HepG2 (cell line): ENCODE measurements around the gene BUD23. TPM values are rescaled to one million over a fixed set of nuclear protein-coding genes. Genes with fewer than 3 reads are reported as not detected.
"Not testable (repeated sequence)": the region's sequence is repeated elsewhere in the genome, so short reads cannot be mapped to it uniquely, and the experiment has no call there.

ENCODE experiments used
- ATAC-seq: fragments of 200-7000 bp; cut with Tn5 transposase; 3 replicates; pipeline ENCODE4 v1.9.1; 2020; ENCODE audit warnings: mild to moderate bottlenecking, moderate library complexity
- BruUV-seq: library from RNA; stranded (reverse); fragments of 400-500 nt; replicated peaks from 2 replicates; lab custom pipeline; 2021; lab: Mats Ljungman, UMichigan
- CTCF ChIA-PET: fragments of 300-600 bp; formaldehyde crosslinking; extraction: SDS; loops from one replicate; lab custom pipeline; 2021; ENCODE audit warnings: low total read pairs, inconsistent platforms, low intra/inter-chr PET ratio; lab: Yijun Ruan, JAX
- POLR2A ChIA-PET: fragments of 350-600 bp; sonication (Branson Sonifier 250); formaldehyde crosslinking; loops from one replicate; lab custom pipeline; 2020; ENCODE audit warnings: antibody characterized with exemption, inconsistent platforms; lab: Yijun Ruan, JAX
- DNase-seq: peaks from one replicate; pipeline ENCODE4 v3.0.0-alpha.2; 2015; ENCODE audit warnings: low spot score
- FAIRE-seq: peaks from 3 replicates; lab custom pipeline; 2011; peaks lifted over from hg19 to GRCh38; lab: Jason Lieb, UNC
- H2AFZ ChIP-seq: one replicate; pipeline ENCODE4 v1.6.1; 2011; ENCODE audit warnings: low read length, inconsistent platforms
- H3K27ac ChIP-seq: fragments of 300-600 bp; 3 replicates; pipeline ENCODE4 v1.8.0; 2011; ENCODE audit warnings: mixed run types, mild to moderate bottlenecking, mixed read lengths, low read length, inconsistent platforms; ENCODE audit not compliant: insufficient read depth; ENCODE audit errors: extremely low read length
- H3K27me3 ChIP-seq, 2 experiments: fragments of 200-600 bp in 1 of 2; 2 replicates in 1 of 2; 3 replicates in 1 of 2; pipeline versions ENCODE4 v1.6.0 to v1.8.0; 2011; ENCODE audit warnings: low read length in 2 of 2, mild to moderate bottlenecking in 2 of 2, moderate library complexity in 2 of 2, inconsistent platforms in 1 of 2; ENCODE audit not compliant: insufficient read depth in 2 of 2, control insufficient read depth in 1 of 2
- H3K36me3 ChIP-seq, 2 experiments: fragments of 200-600 bp in 1 of 2; replicated peaks in 1 of 2; 2 replicates in 1 of 2; 3 replicates in 1 of 2; pipeline versions ENCODE4 v1.5.1 to v1.8.0; 2011; ENCODE audit warnings: low read length in 2 of 2, inconsistent platforms in 1 of 2; ENCODE audit not compliant: insufficient read depth in 2 of 2, control insufficient read depth in 1 of 2
- H3K4me1 ChIP-seq: 2 replicates; pipeline ENCODE4 v1.5.1; 2012; ENCODE audit warnings: low read length, inconsistent platforms; ENCODE audit not compliant: insufficient read depth
- H3K4me2 ChIP-seq: 2 replicates; pipeline ENCODE4 v1.6.0; 2011; ENCODE audit warnings: low read depth, low read length, inconsistent platforms
- H3K4me3 ChIP-seq, 3 experiments: fragments of 200-600 bp in 1 of 3; sonication (generic), shearing (Covaris generic) in 1 of 3; replicated peaks in 1 of 3; 2 replicates each; pipeline ENCODE4 v1.5.1; 2011 to 2016; ENCODE audit warnings: low read length in 3 of 3, inconsistent platforms in 2 of 3, low read depth in 2 of 3, mild to moderate bottlenecking in 2 of 3, control low read depth in 1 of 3, mixed read lengths in 1 of 3; ENCODE audit not compliant: insufficient read depth in 1 of 3
- H3K79me2 ChIP-seq: one replicate; pipeline ENCODE4 v1.6.1; 2011; ENCODE audit warnings: low read length, inconsistent platforms; ENCODE audit not compliant: insufficient read depth
- H3K9ac ChIP-seq: 2 replicates; pipeline ENCODE4 v1.6.0; 2011; ENCODE audit warnings: mild to moderate bottlenecking, low read depth, low read length, inconsistent platforms; ENCODE audit not compliant: insufficient read depth
- H3K9me3 ChIP-seq: 2 replicates; pipeline ENCODE4 v1.5.1; 2012; ENCODE audit warnings: mild to moderate bottlenecking, low read length
- H4K20me1 ChIP-seq: 2 replicates; pipeline ENCODE4 v1.6.0; 2011; ENCODE audit warnings: inconsistent platforms, mild to moderate bottlenecking, low read length, moderate library complexity; ENCODE audit not compliant: insufficient read depth
- CEBPG ChIP-seq: IDR thresholded peaks from 2 replicates; pipeline ENCODE4 v1.6.1; 2016
- FOSL2 ChIP-seq: sonication (generic); formaldehyde crosslinking; IDR thresholded peaks from 2 replicates; pipeline ENCODE4 v1.4.0; 2020; ENCODE audit warnings: missing genetic modification reagents
- GABPB1 ChIP-seq: IDR thresholded peaks from 2 replicates; pipeline ENCODE4 v1.6.1; 2016; ENCODE audit warnings: mild to moderate bottlenecking, missing genetic modification reagents, moderate library complexity, missing compliant biosample characterization
- HOMEZ ChIP-seq: IDR thresholded peaks from 2 replicates; pipeline ENCODE4 v1.6.1; 2016; ENCODE audit warnings: low read depth
- IRF1 ChIP-seq: sonication (generic); formaldehyde crosslinking; IDR thresholded peaks from 2 replicates; pipeline ENCODE4 v1.4.0; 2020; ENCODE audit warnings: low read depth, mild to moderate bottlenecking, missing genetic modification reagents
- KDM6A ChIP-seq: IDR thresholded peaks from 2 replicates; pipeline ENCODE4 v1.6.1; 2016; ENCODE audit warnings: low read depth
- MAFF ChIP-seq: IDR thresholded peaks from 2 replicates; pipeline ENCODE4 v1.6.1; 2011; ENCODE audit warnings: low read depth, low read length, improper control_type of control experiment
- MLLT10 ChIP-seq: sonication (generic); formaldehyde crosslinking; IDR thresholded peaks from 2 replicates; pipeline ENCODE4 v1.4.0; 2020; ENCODE audit warnings: missing genetic modification reagents
- SALL2 ChIP-seq: sonication (generic); formaldehyde crosslinking; IDR thresholded peaks from 2 replicates; pipeline ENCODE4 v1.8.1; 2023; ENCODE audit warnings: mild to moderate bottlenecking, missing genetic modification reagents, inconsistent platforms
- ZFP90 ChIP-seq: sonication (generic); formaldehyde crosslinking; IDR thresholded peaks from 2 replicates; pipeline ENCODE4 v1.8.0; 2022; ENCODE audit warnings: missing genetic modification reagents, mild to moderate bottlenecking, inconsistent platforms, borderline replicate concordance
- ZNF124 ChIP-seq: sonication (generic); formaldehyde crosslinking; IDR thresholded peaks from 2 replicates; pipeline ENCODE4 v1.4.0; 2020; ENCODE audit warnings: missing genetic modification reagents
- ZNF234 ChIP-seq: sonication (generic); formaldehyde crosslinking; conservative IDR thresholded peaks from 2 replicates; pipeline ENCODE4 v1.5.1; 2020; ENCODE audit warnings: mild to moderate bottlenecking, missing genetic modification reagents
- ZNF432 ChIP-seq: sonication (generic); formaldehyde crosslinking; IDR thresholded peaks from 2 replicates; pipeline ENCODE4 v1.5.0; 2020; ENCODE audit warnings: missing genetic modification reagents, mild to moderate bottlenecking, borderline replicate concordance
- ZNF580 ChIP-seq: IDR thresholded peaks from 2 replicates; pipeline ENCODE4 v1.6.1; 2016; ENCODE audit warnings: low read depth, borderline replicate concordance
- ZNF766 ChIP-seq: sonication (generic); formaldehyde crosslinking; IDR thresholded peaks from 2 replicates; pipeline ENCODE4 v1.5.0; 2020; ENCODE audit warnings: missing genetic modification reagents, borderline replicate concordance
- ZSCAN21 ChIP-seq: sonication (generic); formaldehyde crosslinking; IDR thresholded peaks from 2 replicates; pipeline ENCODE4 v1.8.0; 2022; ENCODE audit warnings: mild to moderate bottlenecking, missing genetic modification reagents, moderate library complexity, borderline replicate concordance
- WGBS: methylation state at CpG from one replicate; pipeline ENCODE4 v1.1.6; 2017; ENCODE audit warnings: low lambda C conversion rate; 5-methylcytosine and 5-hydroxymethylcytosine counted together
- in situ Hi-C: cut with HindIII; loops from 2 replicates; pipeline ENCODE4 v1.10.0; 2017; ENCODE audit warnings: low pct_unique_long_range_greater_than_20kb; ENCODE audit not compliant: extremely low pct_ligation_motif_present
- intact Hi-C: fragments of 100-400 bp; cut with micrococcal nuclease; formaldehyde crosslinking; loops from one replicate; pipeline ENCODE4 v1.10.0; 2022; ENCODE audit not compliant: unreplicated experiment
- polyA plus RNA-seq, 8 experiments: library from polyadenylated mRNA; depleted of rRNA in 3 of 8; stranded (reverse) in 7 of 8; unstranded in 1 of 8; fragments of >200 nt; fragmentation: Illumina TruSeq in 4 of 8; extraction: Trizol in 4 of 8; gene quantifications; 2 replicates each; pipeline versions ENCODE4 v1.2.1 to v1.2.3, GENCODE V29; 2011 to 2016; ENCODE audit warnings: low read depth in 4 of 8, missing spikeins in 1 of 8, mixed read lengths in 1 of 8; ENCODE audit not compliant: insufficient read depth in 1 of 8
- total RNA-seq, 5 experiments: library from RNA; depleted of rRNA; stranded (reverse); fragments of >200 nt; fragmentation: Illumina TruSeq; extraction: Trizol; gene quantifications; 2 replicates each; pipeline ENCODE4 v1.2.3, GENCODE V29; 2016; ENCODE audit warnings: low read depth in 1 of 5

Gene BUD23
- total and polyA plus RNA-seq, 2 of the 13 experiments (the other 11 are each of a cell fraction or from before 2014, with no cell fraction given), result 47.5 to 54.5 TPM

- TF ChIP-seq IRF1 (CRISPR knock-in tag) (no peak), ZNF580 (CRISPR knock-in tag) (no peak), ZNF234 (no peak), FOSL2 (CRISPR knock-in tag) (no peak), ZNF432 (CRISPR knock-in tag) (no peak), CEBPG (CRISPR knock-in tag) (peak; percentile 15; the same call in 1 of the 2 replicates), HOMEZ (CRISPR knock-in tag) (no peak), ZNF124 (no peak), MLLT10 (CRISPR knock-in tag) (no peak), MAFF (no peak), SALL2 (CRISPR knock-in tag) (0 out of 2 replicates have a peak, but pooled peaks have one; percentile 7), ZNF766 (CRISPR knock-in tag) (no peak), KDM6A (CRISPR knock-in tag) (no peak), ZFP90 (CRISPR knock-in tag) (no peak), ZSCAN21 (no peak), GABPB1 (CRISPR knock-in tag) (no peak)
Measured at GRCh38 chr7:73719806-73720169, 36.4 kb downstream of the BUD23 start (continued).

GRCh38 chr7:73720443-73720842, 37.0 kb downstream of the BUD23 start:
- H3K36me3 ChIP-seq, H3K9me3 ChIP-seq, in situ Hi-C loops, DNase-seq, H3K4me3 ChIP-seq, BruUV-seq, H4K20me1 ChIP-seq, FAIRE-seq, H3K9ac ChIP-seq, H2AFZ ChIP-seq, H3K27me3 ChIP-seq, H3K79me2 ChIP-seq, intact Hi-C loops, CTCF ChIA-PET, H3K4me2 ChIP-seq, ATAC-seq, H3K27ac ChIP-seq: not testable (repeated sequence)
- WGBS, result 71% methylated on average over 9 of the region's 9 CpGs
- POLR2A ChIA-PET, result interaction anchor here (0.7 to 1.6 kb wide), 6 partner anchors 12 to 119 kb away, joined by 3 to 8 read pairs (median 4); partner anchors contain the start of gene MLXIPL
- peaks cover 44% of the 10 kb centered on the region for H3K4me1 ChIP-seq
